Liver (tissue), 9 donors: ENCODE results near the gene MYO7B. TPM values are rescaled to one million over a fixed set of nuclear protein-coding genes. Genes with fewer than 3 reads are reported as not detected.

Experiments used
- DNase-seq: peaks from one replicate; pipeline ENCODE4 v3.0.0-alpha.2; 2017; ENCODE audit warnings: low spot score
- H3K27ac ChIP-seq, 2 donors: one replicate each; pipeline ENCODE4 v1.7.0; 2013; ENCODE audit warnings: inconsistent platforms in 2 of 2, low read length in 2 of 2, control low read depth in 1 of 2, low read depth in 1 of 2, mild to moderate bottlenecking in 1 of 2
- H3K27me3 ChIP-seq, 4 donors: one replicate each; pipeline versions ENCODE4 v1.6.1 to v1.7.0; 2013; ENCODE audit warnings: low read length in 3 of 4, inconsistent platforms in 1 of 4, mild to moderate bottlenecking in 1 of 4, moderate library complexity in 1 of 4; ENCODE audit not compliant: control insufficient read depth in 4 of 4, insufficient read depth in 4 of 4
- H3K36me3 ChIP-seq, 4 donors: one replicate each; pipeline versions ENCODE4 v1.6.1 to v1.7.0; 2013; ENCODE audit warnings: low read length in 3 of 4, mild to moderate bottlenecking in 3 of 4, low read depth in 1 of 4, moderate library complexity in 1 of 4; ENCODE audit not compliant: control insufficient read depth in 4 of 4, insufficient read depth in 3 of 4
- H3K4me1 ChIP-seq, 4 donors: one replicate each; pipeline versions ENCODE4 v1.6.1 to v1.7.0; 2013; ENCODE audit warnings: low read length in 3 of 4, mild to moderate bottlenecking in 3 of 4, moderate library complexity in 1 of 4; ENCODE audit not compliant: control insufficient read depth in 4 of 4, insufficient read depth in 4 of 4
- H3K4me3 ChIP-seq, 3 donors: one replicate each; pipeline versions ENCODE4 v1.6.1 to v1.7.0; 2013; ENCODE audit warnings: low read length in 3 of 3, control low read depth in 1 of 3, low read depth in 1 of 3, mild to moderate bottlenecking in 1 of 3
- H3K9ac ChIP-seq, 2 donors: one replicate each; pipeline ENCODE4 v1.7.0; 2013; ENCODE audit warnings: low read length in 2 of 2, mild to moderate bottlenecking in 2 of 2, moderate library complexity in 2 of 2, control low read depth in 1 of 2, low read depth in 1 of 2
- H3K9me3 ChIP-seq, 4 donors: one replicate each; pipeline versions ENCODE4 v1.6.1 to v1.7.0; 2013; ENCODE audit warnings: low read length in 3 of 4; ENCODE audit not compliant: control insufficient read depth in 4 of 4
- ATF3 ChIP-seq: IDR thresholded peaks from 2 replicates; pipeline ENCODE4 v1.6.1; 2016; ENCODE audit warnings: antibody characterized with exemption
- CTCF ChIP-seq: fragments of 150-350 bp; IDR thresholded peaks from 2 replicates; pipeline ENCODE4 v1.5.1; 2017; ENCODE audit warnings: improper control_type of control experiment, low read depth, low read length; ENCODE audit not compliant: missing input control
- EGR1 ChIP-seq, 2 donors: IDR thresholded peaks; 2 replicates each; pipeline ENCODE4 v1.6.1; 2016 to 2018; ENCODE audit warnings: antibody characterized with exemption in 2 of 2, low read depth in 2 of 2
- FOXA1 ChIP-seq: IDR thresholded peaks from 2 replicates; pipeline ENCODE4 v1.6.1; 2016; ENCODE audit warnings: antibody characterized with exemption
- FOXA2 ChIP-seq: IDR thresholded peaks from 2 replicates; pipeline ENCODE4 v1.6.1; 2016; ENCODE audit warnings: antibody characterized with exemption
- GABPA ChIP-seq, 2 donors: IDR thresholded peaks in 1 of 2; conservative IDR thresholded peaks in 1 of 2; 2 replicates each; pipeline ENCODE4 v1.6.1; 2016; ENCODE audit warnings: antibody characterized with exemption in 2 of 2, mild to moderate bottlenecking in 1 of 2, moderate library complexity in 1 of 2
- HNF4A ChIP-seq, 2 donors: conservative IDR thresholded peaks; 2 replicates each; pipeline ENCODE4 v1.6.1; 2016; ENCODE audit warnings: antibody characterized with exemption in 2 of 2, mild to moderate bottlenecking in 2 of 2
- HNF4G ChIP-seq: IDR thresholded peaks from 2 replicates; pipeline ENCODE4 v1.6.1; 2016; ENCODE audit warnings: antibody characterized with exemption
- JUND ChIP-seq, 2 donors: IDR thresholded peaks; 2 replicates each; pipeline ENCODE4 v1.6.1; 2016; ENCODE audit warnings: antibody characterized with exemption in 2 of 2
- MAX ChIP-seq: IDR thresholded peaks from 2 replicates; pipeline ENCODE4 v1.6.1; 2016; ENCODE audit warnings: antibody characterized with exemption
- NR2F2 ChIP-seq: IDR thresholded peaks from 2 replicates; pipeline ENCODE4 v1.6.1; 2016; ENCODE audit warnings: antibody characterized with exemption
- RAD21 ChIP-seq, 2 donors: IDR thresholded peaks; 2 replicates each; pipeline ENCODE4 v1.6.1; 2016; ENCODE audit warnings: antibody characterized with exemption in 2 of 2, mild to moderate bottlenecking in 2 of 2
- REST ChIP-seq: IDR thresholded peaks from 2 replicates; pipeline ENCODE4 v1.6.1; 2016; ENCODE audit warnings: antibody characterized with exemption, mild to moderate bottlenecking
- RXRA ChIP-seq, 2 donors: IDR thresholded peaks; 2 replicates each; pipeline ENCODE4 v1.6.1; 2017 to 2018; ENCODE audit warnings: antibody characterized with exemption in 2 of 2, mild to moderate bottlenecking in 1 of 2
- SP1 ChIP-seq: IDR thresholded peaks from 2 replicates; pipeline ENCODE4 v1.6.1; 2018; ENCODE audit warnings: antibody characterized with exemption, mild to moderate bottlenecking
- TAF1 ChIP-seq: conservative IDR thresholded peaks from 2 replicates; pipeline ENCODE4 v1.6.1; 2016; ENCODE audit warnings: antibody characterized with exemption, mild to moderate bottlenecking
- YY1 ChIP-seq: IDR thresholded peaks from 2 replicates; pipeline ENCODE4 v1.6.1; 2016; ENCODE audit warnings: antibody characterized with exemption, mild to moderate bottlenecking
- ZBTB33 ChIP-seq: IDR thresholded peaks from 2 replicates; pipeline ENCODE4 v1.6.1; 2016; ENCODE audit warnings: antibody characterized with exemption
- WGBS: extraction: QIAGEN DNeasy Blood & Tissue Kit; methylation state at CpG from one replicate; pipeline ENCODE4 v1.1.7; 2013; 5-methylcytosine and 5-hydroxymethylcytosine counted together
- polyA plus RNA-seq, 2 donors: library from polyadenylated mRNA; stranded (reverse) in 1 of 2; unstranded in 1 of 2; fragments of 200-250 nt in 1 of 2; fragments of >200 nt in 1 of 2; fragmentation: Nextera tagmentation in 1 of 2; extraction: Ambion mirVana in 1 of 2; gene quantifications; one replicate each; pipeline versions ENCODE4 v1.2.1 to v1.2.3, GENCODE V29; 2013 to 2015
- total RNA-seq, 2 donors: library from RNA; depleted of rRNA; stranded (reverse); fragments of >200 nt; gene quantifications; one replicate each; pipeline ENCODE4 v1.2.3, GENCODE V29; 2014
- donor health status: healthy.
- donor health status: healthy.
- donor health status: healthy.
- donor health status: healthy.
- donor health status: healthy.

MYO7B gene
- total RNA-seq: 1 to 10 TPM in 1 of 2 donors, under 1 TPM in 1; 0.17 to 1.1 TPM
- polyA plus RNA-seq: 1 to 10 TPM in 1 of 2 donors, under 1 TPM in 1; 0.15 to 1.1 TPM

GRCh38 chr2:127535422-127535901 is at the start of gene MYO7B:
Gene MYO7B (plus strand): TSS chr2:127535683. CDS start chr2:127559723, 24,040 bp downstream.
- TF ChIP-seq EGR1 (IDR thresholded peaks at IDR 0.05; ENCODE audit: low read depth in 2 of 2) (no peak), HNF4A (conservative IDR thresholded peaks at IDR 0.05) (peak; percentile 34 to 38)
- Histone ChIP-seq H3K27ac (no peak within 1 kb of the TSS), H3K4me3 (no peak within 1 kb of the TSS), H3K27me3 (no peaks in the 10 kb centered on the region), H3K36me3 (no peaks in the 10 kb centered on the region), H3K9ac (no peak within 1 kb of the TSS), H3K4me1 (peaks cover 0 to 3% (median 0%) of the 10 kb centered on the region in 4 donors), H3K9me3 (no peaks in the 10 kb centered on the region)
- DNase-seq: no peak
- 66% methylated on average over 11 of the region's 11 CpGs for WGBS

- Histone ChIP-seq H3K27me3 (no peaks in the 10 kb centered on the region), H3K27ac (no peak overlapping the region), H3K9me3 (no peaks in the 10 kb centered on the region), H3K36me3 (peaks cover 9 to 79% (median 71%) of the 10 kb centered on the region in 4 donors), H3K9ac (no peak overlapping the region), H3K4me1 (no peaks in the 10 kb centered on the region), H3K4me3 (no peak overlapping the region)
- no peak for DNase-seq
- TF ChIP-seq HNF4A (conservative IDR thresholded peaks at IDR 0.05) (no peak), HNF4G (no peak), RAD21 (IDR thresholded peaks at IDR 0.05) (no peak), ZBTB33 (no peak), TAF1 (no peak), MAX (no peak), FOXA2 (no peak), JUND (IDR thresholded peaks at IDR 0.05) (no peak), EGR1 (IDR thresholded peaks at IDR 0.05; ENCODE audit: low read depth in 2 of 2) (no peak), ATF3 (no peak), SP1 (no peak), GABPA (IDR thresholded peaks at IDR 0.05 in 1 of 2, conservative IDR thresholded peaks at IDR 0.05 in 1 of 2) (no peak), NR2F2 (no peak), RXRA (IDR thresholded peaks at IDR 0.05) (no peak), REST (no peak), YY1 (no peak), CTCF (no peak), FOXA1 (no peak)
- WGBS: 82% methylated on average over 5 of the region's 5 CpGs
These were observed 49.8 kb upstream of the MYO7B start for GRCh38 chr2:127485694-127486071.
